ENCODE results near the gene GTPBP3.

GTPBP3 gene

DNA sequence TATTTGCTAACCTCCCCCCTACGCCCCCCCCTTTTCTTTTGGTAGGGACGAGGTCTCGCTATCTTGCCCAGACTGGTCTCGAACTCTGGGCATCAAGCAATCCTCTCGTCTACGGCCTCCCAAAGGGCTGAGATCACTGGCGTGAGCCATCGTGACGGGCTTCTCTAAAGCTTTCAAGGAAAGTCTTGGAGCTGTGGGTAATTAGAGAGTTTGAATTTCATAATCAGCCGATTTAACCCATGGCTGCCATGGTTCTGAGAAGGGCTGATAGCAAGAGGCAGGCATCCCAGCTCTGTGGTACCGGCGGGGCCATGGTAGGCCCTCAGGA is 33.4 kb upstream of the GTPBP3 start:
- no peak overlapping the region for H3K4me3 ChIP-seq (ENCODE audit: low read depth, low read length)
- H3K27ac ChIP-seq = no peak overlapping the region
- in situ Hi-C loops (cut with HindIII; ENCODE audit: low pct_ligation_motif_present, low sequenced_read_pairs) = no loop called here

DNA sequence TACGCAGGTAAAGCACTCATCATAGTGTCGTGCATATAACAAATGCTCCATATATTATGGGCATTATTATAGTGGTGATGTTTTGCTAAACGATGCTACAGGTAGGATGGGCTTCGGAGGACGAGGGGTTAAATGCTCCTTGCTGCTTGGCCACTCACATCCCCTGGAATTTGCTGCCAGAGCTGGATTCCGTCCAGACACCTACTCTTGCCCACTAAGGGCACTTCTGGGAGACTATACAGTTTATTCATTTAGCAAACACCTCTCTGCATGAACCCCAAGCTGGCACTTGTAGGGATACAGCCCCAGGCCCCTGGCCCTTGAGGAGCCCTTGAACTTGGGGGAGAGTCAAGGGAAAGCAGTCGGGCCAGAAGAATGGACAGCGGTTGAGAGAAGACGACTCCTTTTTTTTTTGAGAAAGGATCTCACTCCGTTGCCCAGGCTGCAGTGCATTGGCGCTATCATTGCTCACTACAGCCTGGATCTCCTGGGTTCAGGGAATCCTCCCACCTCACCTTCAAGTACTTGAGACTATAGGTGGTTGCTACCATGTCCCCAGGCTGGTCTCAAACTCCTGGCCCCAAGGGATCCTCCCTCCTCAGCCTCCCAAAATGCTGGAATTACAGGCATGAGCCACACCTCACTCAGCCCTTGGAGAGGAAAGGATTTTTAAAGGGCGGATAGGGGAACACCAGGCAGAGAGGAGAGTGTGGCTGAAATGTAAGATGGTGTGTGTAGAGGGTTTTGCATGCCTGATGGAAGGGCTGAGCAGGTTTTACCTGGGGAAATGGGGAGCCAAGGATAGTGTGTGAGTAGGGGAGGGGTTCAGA is 32.8 kb upstream of the GTPBP3 start:
- DNase-seq = no peak
- no peaks in the 10 kb centered on the region for H3K36me3 ChIP-seq (replicated peaks)
- no peak overlapping the region for H3K27ac ChIP-seq
- in situ Hi-C loops (cut with HindIII; ENCODE audit: low pct_ligation_motif_present, low sequenced_read_pairs) = no loop called here
- H3K4me3 ChIP-seq (ENCODE audit: low read depth, low read length) = no peak overlapping the region
- TF ChIP-seq, protein P1, sequence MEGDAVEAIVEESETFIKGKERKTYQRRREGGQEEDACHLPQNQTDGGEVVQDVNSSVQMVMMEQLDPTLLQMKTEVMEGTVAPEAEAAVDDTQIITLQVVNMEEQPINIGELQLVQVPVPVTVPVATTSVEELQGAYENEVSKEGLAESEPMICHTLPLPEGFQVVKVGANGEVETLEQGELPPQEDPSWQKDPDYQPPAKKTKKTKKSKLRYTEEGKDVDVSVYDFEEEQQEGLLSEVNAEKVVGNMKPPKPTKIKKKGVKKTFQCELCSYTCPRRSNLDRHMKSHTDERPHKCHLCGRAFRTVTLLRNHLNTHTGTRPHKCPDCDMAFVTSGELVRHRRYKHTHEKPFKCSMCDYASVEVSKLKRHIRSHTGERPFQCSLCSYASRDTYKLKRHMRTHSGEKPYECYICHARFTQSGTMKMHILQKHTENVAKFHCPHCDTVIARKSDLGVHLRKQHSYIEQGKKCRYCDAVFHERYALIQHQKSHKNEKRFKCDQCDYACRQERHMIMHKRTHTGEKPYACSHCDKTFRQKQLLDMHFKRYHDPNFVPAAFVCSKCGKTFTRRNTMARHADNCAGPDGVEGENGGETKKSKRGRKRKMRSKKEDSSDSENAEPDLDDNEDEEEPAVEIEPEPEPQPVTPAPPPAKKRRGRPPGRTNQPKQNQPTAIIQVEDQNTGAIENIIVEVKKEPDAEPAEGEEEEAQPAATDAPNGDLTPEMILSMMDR (IDR thresholded peaks at IDR 0.05; ENCODE audit: low read depth, low read length, missing control alignments) = no peak
- H3K27me3 ChIP-seq (replicated peaks) = no peaks in the 10 kb centered on the region

More for the DNA sequence above, 33.4 kb upstream of the GTPBP3 start:
- TF ChIP-seq, protein P1 (IDR thresholded peaks at IDR 0.05; ENCODE audit: low read depth, low read length, missing control alignments) = no peak
- DNase-seq = no peak
- no peaks in the 10 kb centered on the region for H3K36me3 ChIP-seq (replicated peaks)
- no peaks in the 10 kb centered on the region for H3K27me3 ChIP-seq (replicated peaks)

DNA sequence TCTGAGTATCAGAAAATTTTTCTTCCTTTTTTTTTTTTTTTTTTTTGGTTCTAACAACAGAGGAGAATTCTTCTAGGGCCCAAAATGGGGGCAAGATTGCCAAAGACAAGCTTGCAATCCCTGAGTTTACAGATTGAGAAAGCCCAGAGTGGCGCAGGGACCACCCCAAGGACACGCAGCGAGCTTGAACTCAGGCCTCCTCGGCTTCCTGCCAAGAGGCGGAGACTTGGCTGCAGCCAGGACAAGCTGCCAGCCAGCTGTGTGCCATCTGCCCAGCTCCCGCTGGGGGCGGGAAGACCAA is 32.2 kb upstream of the GTPBP3 start:
- peak overlapping the region; percentile 84 for H3K4me3 ChIP-seq (ENCODE audit: low read depth, low read length)
- H3K27me3 ChIP-seq (replicated peaks) = no peaks in the 10 kb centered on the region
- no peak for DNase-seq
- H3K36me3 ChIP-seq (replicated peaks) = no peaks in the 10 kb centered on the region
- no peak overlapping the region for H3K27ac ChIP-seq
- TF ChIP-seq, protein P1 (IDR thresholded peaks at IDR 0.05; ENCODE audit: low read depth, low read length, missing control alignments) = no peak
- in situ Hi-C loops (cut with HindIII; ENCODE audit: low pct_ligation_motif_present, low sequenced_read_pairs) = no loop called here

DNA sequence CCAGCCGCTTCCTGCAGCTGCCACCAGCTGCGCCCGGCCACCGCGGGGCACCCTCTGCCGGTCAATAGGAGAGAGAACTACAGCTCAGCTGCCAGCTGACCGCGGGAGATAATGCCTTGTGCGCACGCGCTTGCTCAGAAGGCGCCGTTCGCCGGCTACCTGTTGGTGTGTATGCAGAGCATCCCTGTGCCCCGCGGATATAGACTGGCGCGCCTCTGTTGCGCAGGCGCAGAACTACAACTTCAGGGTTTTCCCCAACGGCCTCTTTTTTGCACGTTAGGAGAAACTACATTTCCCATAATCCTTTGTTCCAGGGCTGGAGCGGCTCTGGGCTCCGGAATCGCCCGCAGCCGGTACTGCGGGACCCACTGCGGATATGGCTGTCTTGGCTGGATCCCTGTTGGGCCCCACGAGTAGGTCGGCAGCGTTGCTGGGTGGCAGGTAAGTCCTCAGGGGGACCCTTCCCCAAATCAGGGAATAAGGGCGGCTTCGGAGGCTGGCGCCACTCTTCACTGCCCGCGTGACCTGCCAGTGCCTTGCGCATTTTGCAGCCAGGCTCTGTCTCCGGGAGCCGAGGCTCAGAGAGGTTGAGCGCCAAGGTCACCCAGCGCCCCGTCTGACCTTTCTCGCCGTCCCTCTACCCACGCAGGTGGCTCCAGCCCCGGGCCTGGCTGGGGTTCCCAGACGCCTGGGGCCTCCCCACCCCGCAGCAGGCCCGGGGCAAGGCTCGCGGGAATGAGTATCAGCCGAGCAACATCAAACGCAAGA is 31.7 kb upstream of the GTPBP3 start, which contains the start of gene MRPL34:
Gene MRPL34, plus strand, starts transcription at position 356 of the 768 bp plus-strand sequence. Its CDS starts 21 bp downstream, at position 377.
- TF ChIP-seq, protein P1 (IDR thresholded peaks at IDR 0.05; ENCODE audit: low read depth, low read length, missing control alignments) = peak; percentile 84
- in situ Hi-C loops (cut with HindIII; ENCODE audit: low pct_ligation_motif_present, low sequenced_read_pairs) = no loop called here
- DNase-seq = peak; percentile 95
- Histone ChIP-seq H3K36me3 (replicated peaks) (no peaks in the 10 kb centered on the region), H3K27me3 (replicated peaks) (no peaks in the 10 kb centered on the region), H3K27ac (peak within 1 kb of the TSS; percentile 40), H3K4me3 (ENCODE audit: low read depth, low read length) (peak within 1 kb of the TSS; percentile 84)

DNA sequence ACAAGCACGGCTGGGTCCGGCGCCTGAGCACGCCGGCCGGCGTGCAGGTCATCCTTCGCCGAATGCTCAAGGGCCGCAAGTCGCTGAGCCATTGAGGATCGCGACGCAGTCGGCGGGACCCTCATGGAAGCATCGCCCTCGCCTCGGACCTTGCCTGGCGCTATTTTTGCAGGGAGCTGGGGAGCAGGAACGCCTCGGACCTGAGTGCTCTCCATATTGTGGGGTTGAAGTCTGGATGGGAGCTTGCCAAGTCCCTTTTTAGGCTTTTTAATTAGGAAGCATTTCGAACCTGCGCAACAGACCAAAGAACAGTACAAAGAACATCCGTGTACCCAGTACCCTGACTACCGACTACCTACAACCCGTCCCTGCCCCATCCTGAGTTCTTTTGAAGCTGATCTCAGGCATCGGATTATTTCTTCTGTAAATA is 31.1 kb upstream of the GTPBP3 start:
- Histone ChIP-seq H3K36me3 (replicated peaks) (no peaks in the 10 kb centered on the region), H3K27ac (peak overlapping the region; percentile 40), H3K4me3 (ENCODE audit: low read depth, low read length) (peak overlapping the region; percentile 84), H3K27me3 (replicated peaks) (no peaks in the 10 kb centered on the region)
- TF ChIP-seq, protein P1 (IDR thresholded peaks at IDR 0.05; ENCODE audit: low read depth, low read length, missing control alignments) = no peak
- in situ Hi-C loops (cut with HindIII; ENCODE audit: low pct_ligation_motif_present, low sequenced_read_pairs) = no loop called here
- DNase-seq = no peak
